Smooth muscle cell (in vitro differentiated cells): ENCODE measurements around the gene LRRFIP1. TPM values are rescaled to one million over a fixed set of nuclear protein-coding genes. Genes with fewer than 3 reads are reported as not detected.

Experiments used
- DNase-seq: peaks from one replicate; lab custom pipeline; 2025; ENCODE audit not compliant: unreplicated experiment; lab: John Stamatoyannopoulos, UW
- H2AFZ ChIP-seq: fragments of 200-600 bp; sonication (generic); 2 replicates; pipeline ENCODE4 v1.6.0; 2016; ENCODE audit warnings: antibody characterized with exemption, low read depth, mild to moderate bottlenecking
- H3F3A ChIP-seq: fragments of 200-600 bp; sonication (generic); 2 replicates; pipeline ENCODE4 v1.6.0; 2017; ENCODE audit warnings: antibody characterized with exemption, low read depth
- H3K27ac ChIP-seq: fragments of 200-600 bp; sonication (generic); 2 replicates; pipeline ENCODE4 v1.5.1; 2016; ENCODE audit warnings: low read depth, mild to moderate bottlenecking
- H3K27me3 ChIP-seq: fragments of 200-600 bp; sonication (generic); 2 replicates; pipeline ENCODE4 v1.6.1; 2016; ENCODE audit warnings: low read depth, mild to moderate bottlenecking
- H3K36me3 ChIP-seq: fragments of 200-600 bp; sonication (generic); 2 replicates; pipeline ENCODE4 v1.5.1; 2016; ENCODE audit warnings: low read depth
- H3K4me1 ChIP-seq: fragments of 200-600 bp; sonication (generic); 2 replicates; pipeline ENCODE4 v1.5.1; 2016; ENCODE audit warnings: low read depth
- H3K4me2 ChIP-seq: fragments of 200-600 bp; sonication (generic); 2 replicates; pipeline ENCODE4 v1.6.0; 2016; ENCODE audit warnings: mild to moderate bottlenecking
- H3K4me3 ChIP-seq: fragments of 200-600 bp; sonication (generic); 2 replicates; pipeline ENCODE4 v1.5.1; 2016; ENCODE audit warnings: mild to moderate bottlenecking
- H3K79me2 ChIP-seq: fragments of 200-600 bp; sonication (generic); 2 replicates; pipeline ENCODE4 v1.6.0; 2016; ENCODE audit warnings: low read depth, mild to moderate bottlenecking
- H3K9ac ChIP-seq: fragments of 200-600 bp; sonication (generic); 2 replicates; pipeline ENCODE4 v1.6.0; 2016; ENCODE audit warnings: low read depth
- H3K9me3 ChIP-seq: fragments of 200-600 bp; sonication (generic); replicated peaks from 2 replicates; pipeline ENCODE4 v1.5.1; 2016; ENCODE audit warnings: low read depth
- H4K20me1 ChIP-seq: fragments of 200-600 bp; sonication (generic); 2 replicates; pipeline ENCODE4 v1.6.0; 2016; ENCODE audit warnings: low read depth
- WGBS: methylation state at CpG from one replicate; pipeline ENCODE4 v1.1.7; 2016; ENCODE audit warnings: low lambda C conversion rate; 5-methylcytosine and 5-hydroxymethylcytosine counted together
- polyA plus RNA-seq: library from polyadenylated mRNA; unstranded; fragments of >200 nt; fragmentation: Nextera tagmentation; extraction: Ambion mirVana; gene quantifications from 2 replicates; pipeline ENCODE4 v1.2.1, GENCODE V29; 2016
- total RNA-seq: library from RNA; depleted of rRNA; stranded (reverse); fragments of >200 nt; gene quantifications from 2 replicates; pipeline ENCODE4 v1.2.3, GENCODE V29; 2014
- TF ChIP-seq, protein P1 (sequence below): fragments of 200-600 bp; sonication (generic); IDR thresholded peaks from 2 replicates; pipeline ENCODE4 v1.5.1; 2017; ENCODE audit warnings: borderline replicate concordance, mild to moderate bottlenecking, antibody characterized with exemption; ENCODE audit not compliant: insufficient read depth, poor library complexity, severe bottlenecking

Gene LRRFIP1
- total and polyA plus RNA-seq, 2 experiments from 2014 or later = 36.2 to 65.1 TPM

DNA sequence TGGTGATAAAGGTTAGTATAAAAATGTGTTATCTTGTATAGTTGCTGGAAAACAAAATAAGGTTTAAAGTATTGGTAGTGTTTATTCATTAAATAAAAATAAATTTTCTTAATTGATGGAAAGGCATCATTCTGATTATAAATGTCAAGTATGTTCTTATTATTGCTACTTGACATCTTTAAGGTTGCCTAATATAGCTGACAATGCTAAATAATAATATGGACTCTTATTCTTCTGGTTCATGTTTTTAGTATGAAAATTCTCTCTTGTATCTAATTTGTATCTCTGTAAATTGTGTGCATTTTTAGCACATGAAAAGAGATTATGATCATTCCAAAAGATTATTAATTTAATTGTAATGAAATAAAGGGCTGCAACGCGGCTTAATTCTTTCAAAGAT is 196.2 kb downstream of the LRRFIP1 start:
- Histone ChIP-seq H3K9me3 (no peaks in the 10 kb centered on the region), H3K9ac (no peak overlapping the region), H3K4me2 (no peak overlapping the region), H3K4me3 (no peak overlapping the region), H3K27ac (no peak overlapping the region), H3K4me1 (no peaks in the 10 kb centered on the region), H3K79me2 (no peaks in the 10 kb centered on the region), H3F3A (no peaks in the 10 kb centered on the region), H3K36me3 (no peaks in the 10 kb centered on the region), H2AFZ (no peak overlapping the region), H4K20me1 (no peaks in the 10 kb centered on the region), H3K27me3 (peaks cover 48% of the 10 kb centered on the region)
- DNase-seq = no peak
- TF ChIP-seq, protein P1, sequence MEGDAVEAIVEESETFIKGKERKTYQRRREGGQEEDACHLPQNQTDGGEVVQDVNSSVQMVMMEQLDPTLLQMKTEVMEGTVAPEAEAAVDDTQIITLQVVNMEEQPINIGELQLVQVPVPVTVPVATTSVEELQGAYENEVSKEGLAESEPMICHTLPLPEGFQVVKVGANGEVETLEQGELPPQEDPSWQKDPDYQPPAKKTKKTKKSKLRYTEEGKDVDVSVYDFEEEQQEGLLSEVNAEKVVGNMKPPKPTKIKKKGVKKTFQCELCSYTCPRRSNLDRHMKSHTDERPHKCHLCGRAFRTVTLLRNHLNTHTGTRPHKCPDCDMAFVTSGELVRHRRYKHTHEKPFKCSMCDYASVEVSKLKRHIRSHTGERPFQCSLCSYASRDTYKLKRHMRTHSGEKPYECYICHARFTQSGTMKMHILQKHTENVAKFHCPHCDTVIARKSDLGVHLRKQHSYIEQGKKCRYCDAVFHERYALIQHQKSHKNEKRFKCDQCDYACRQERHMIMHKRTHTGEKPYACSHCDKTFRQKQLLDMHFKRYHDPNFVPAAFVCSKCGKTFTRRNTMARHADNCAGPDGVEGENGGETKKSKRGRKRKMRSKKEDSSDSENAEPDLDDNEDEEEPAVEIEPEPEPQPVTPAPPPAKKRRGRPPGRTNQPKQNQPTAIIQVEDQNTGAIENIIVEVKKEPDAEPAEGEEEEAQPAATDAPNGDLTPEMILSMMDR = no peak
- WGBS = 95% methylated on average over 2 of the region's 2 CpGs

DNA sequence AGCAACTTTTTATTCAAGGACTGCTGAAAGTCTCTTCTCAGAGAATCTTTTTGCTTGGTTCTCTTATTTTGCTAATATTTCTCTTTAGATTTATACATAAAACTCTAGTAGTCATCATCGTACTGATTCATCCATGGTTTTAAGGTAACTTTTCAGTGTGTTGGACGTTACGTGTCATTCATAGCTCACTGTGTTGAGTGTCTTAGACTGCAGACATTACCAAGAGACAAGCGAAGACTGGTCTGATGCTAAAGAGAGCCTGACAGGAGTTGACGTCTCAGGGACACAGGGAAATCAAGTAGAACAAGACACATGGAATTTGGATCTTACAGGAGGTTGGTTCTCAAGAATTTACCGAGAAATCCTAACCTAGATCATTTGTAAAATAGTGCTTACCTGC is 196.7 kb downstream of the LRRFIP1 start:
- Histone ChIP-seq H3K4me1 (no peaks in the 10 kb centered on the region), H3K79me2 (no peaks in the 10 kb centered on the region), H3K27me3 (peaks cover 51% of the 10 kb centered on the region), H3K9ac (no peak overlapping the region), H3K27ac (no peak overlapping the region), H3K9me3 (no peaks in the 10 kb centered on the region), H4K20me1 (no peaks in the 10 kb centered on the region), H3F3A (no peaks in the 10 kb centered on the region), H3K4me3 (no peak overlapping the region), H3K4me2 (no peak overlapping the region), H2AFZ (no peak overlapping the region), H3K36me3 (no peaks in the 10 kb centered on the region)
- WGBS = 82% methylated on average over 6 of the region's 6 CpGs
- TF ChIP-seq, protein P1 = no peak
- DNase-seq = no peak

- Histone ChIP-seq H3F3A (no peaks in the 10 kb centered on the region), H3K9ac (no peak overlapping the region), H2AFZ (no peak overlapping the region), H3K27me3 (peaks cover 59% of the 10 kb centered on the region), H4K20me1 (no peaks in the 10 kb centered on the region), H3K4me3 (no peak overlapping the region), H3K9me3 (no peaks in the 10 kb centered on the region), H3K36me3 (no peaks in the 10 kb centered on the region), H3K4me2 (no peak overlapping the region), H3K27ac (no peak overlapping the region), H3K4me1 (no peaks in the 10 kb centered on the region), H3K79me2 (no peaks in the 10 kb centered on the region)
- no peak for DNase-seq
- 94% methylated on average over 3 of the region's 3 CpGs for WGBS
- TF ChIP-seq, protein P1 = no peak
Measured at GRCh38 chr2:237827421-237827987, 200.1 kb downstream of the LRRFIP1 start.

Other genes starting within 250 kb of the LRRFIP1 start
- 1,708 and 1,938 TPM in 2 replicates for gene COL6A3, start 213.4 kb upstream of the LRRFIP1 start, total RNA-seq
- 643 and 888 TPM in 2 replicates for gene COL6A3, start 213.4 kb upstream of the LRRFIP1 start, polyA plus RNA-seq
- 15.7 and 36.4 TPM in 2 replicates for gene MLPH, start 140.3 kb upstream of the LRRFIP1 start, total RNA-seq
- gene MLPH, start 140.3 kb upstream of the LRRFIP1 start, polyA plus RNA-seq = 32.8 and 40.1 TPM in 2 replicates
- not detected in 2 replicates for gene PRLH, start 61.0 kb upstream of the LRRFIP1 start, total RNA-seq
- not detected in 2 replicates for gene PRLH, start 61.0 kb upstream of the LRRFIP1 start, polyA plus RNA-seq
- 0.18 and 1.4 TPM in 2 replicates for gene RAB17, start 36.9 kb upstream of the LRRFIP1 start, total RNA-seq
- 0.69 and 2.0 TPM in 2 replicates for gene RAB17, start 36.9 kb upstream of the LRRFIP1 start, polyA plus RNA-seq
- 1.2 and 1.4 TPM in 2 replicates for gene RBM44, start 171.2 kb downstream of the LRRFIP1 start, total RNA-seq
- 0.15 and 0.95 TPM in 2 replicates for gene RBM44, start 171.2 kb downstream of the LRRFIP1 start, polyA plus RNA-seq
- gene RAMP1, start 232.0 kb downstream of the LRRFIP1 start, total RNA-seq = 11.1 and 24.0 TPM in 2 replicates
- 70.8 and 72.0 TPM in 2 replicates for gene RAMP1, start 232.0 kb downstream of the LRRFIP1 start, polyA plus RNA-seq